PFSK-1 (cell line): ENCODE measurements around the gene DAPK1.

Experiments
- POLR2AphosphoS5 ChIP-seq: IDR thresholded peaks from 2 replicates; pipeline ENCODE4 v1.6.1; 2012; ENCODE audit warnings: low read depth, mild to moderate bottlenecking, control low read depth, low read length, moderate library complexity
- REST ChIP-seq, 2 experiments: IDR thresholded peaks; 2 replicates each; pipeline versions ENCODE4 v1.6.1 to v1.8.0; 2011 to 2012; ENCODE audit warnings: low read depth in 2 of 2, low read length in 2 of 2, control low read depth in 1 of 2, inconsistent platforms in 1 of 2, mild to moderate bottlenecking in 1 of 2, moderate library complexity in 1 of 2; ENCODE audit not compliant: insufficient read depth in 1 of 2

- TF ChIP-seq REST (IDR thresholded peaks at IDR 0.05; ENCODE audit: insufficient read depth in 1 of 2, low read depth in 2 of 2, low read length in 2 of 2) (no peak), POLR2AphosphoS5 (no peak)
Measured at GRCh38 chr9:87475463-87475862, 22.2 kb upstream of the DAPK1 start.
